ENCODE results near the gene CGN.

Gene CGN

GRCh38 chr1:151540982-151541377 lies 29.8 kb downstream of the CGN start:
- TF ChIP-seq ZFX (IDR thresholded peaks at IDR 0.05) (no peak), CTCF (conservative IDR thresholded peaks at IDR 0.05) (no peak)
- peak overlapping the region; percentile 83 for H3K27ac ChIP-seq

GRCh38 chr1:151541752-151542151 lies 30.6 kb downstream of the CGN start:
- TF ChIP-seq ZFX (IDR thresholded peaks at IDR 0.05): no peak
- no peak for TF ChIP-seq CTCF (conservative IDR thresholded peaks at IDR 0.05)
- H3K27ac ChIP-seq: peak overlapping the region; percentile 83; the same call in 1 of the 2 replicates

GRCh38 chr1:151542710-151543129 lies 31.5 kb downstream of the CGN start:
- no peak for TF ChIP-seq ZFX (IDR thresholded peaks at IDR 0.05)
- no peak for TF ChIP-seq CTCF (conservative IDR thresholded peaks at IDR 0.05)
- no peak overlapping the region for H3K27ac ChIP-seq

DNA sequence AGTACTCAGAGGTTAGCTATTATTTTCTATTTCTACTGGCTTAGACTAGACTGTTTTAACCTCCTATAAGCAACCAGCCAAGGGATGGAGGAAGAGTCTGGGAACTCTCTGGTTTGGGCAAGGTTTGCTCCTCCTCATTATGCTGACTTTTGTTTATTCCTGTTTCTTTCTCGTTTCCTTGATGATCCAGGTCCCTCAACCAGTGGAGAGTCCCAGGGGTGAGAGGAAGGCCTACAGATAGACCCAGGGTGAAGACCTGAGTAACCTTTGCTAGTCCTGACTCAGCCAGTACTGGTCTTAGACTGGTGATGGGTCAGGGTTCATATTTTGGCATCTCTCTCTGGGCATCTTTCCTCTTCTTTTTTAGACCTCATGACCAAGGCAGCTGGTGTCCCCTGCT lies 34.4 kb downstream of the CGN start:
- no peak overlapping the region for H3K27ac ChIP-seq
- TF ChIP-seq CTCF (conservative IDR thresholded peaks at IDR 0.05): no peak
- TF ChIP-seq ZFX (IDR thresholded peaks at IDR 0.05): no peak

DNA sequence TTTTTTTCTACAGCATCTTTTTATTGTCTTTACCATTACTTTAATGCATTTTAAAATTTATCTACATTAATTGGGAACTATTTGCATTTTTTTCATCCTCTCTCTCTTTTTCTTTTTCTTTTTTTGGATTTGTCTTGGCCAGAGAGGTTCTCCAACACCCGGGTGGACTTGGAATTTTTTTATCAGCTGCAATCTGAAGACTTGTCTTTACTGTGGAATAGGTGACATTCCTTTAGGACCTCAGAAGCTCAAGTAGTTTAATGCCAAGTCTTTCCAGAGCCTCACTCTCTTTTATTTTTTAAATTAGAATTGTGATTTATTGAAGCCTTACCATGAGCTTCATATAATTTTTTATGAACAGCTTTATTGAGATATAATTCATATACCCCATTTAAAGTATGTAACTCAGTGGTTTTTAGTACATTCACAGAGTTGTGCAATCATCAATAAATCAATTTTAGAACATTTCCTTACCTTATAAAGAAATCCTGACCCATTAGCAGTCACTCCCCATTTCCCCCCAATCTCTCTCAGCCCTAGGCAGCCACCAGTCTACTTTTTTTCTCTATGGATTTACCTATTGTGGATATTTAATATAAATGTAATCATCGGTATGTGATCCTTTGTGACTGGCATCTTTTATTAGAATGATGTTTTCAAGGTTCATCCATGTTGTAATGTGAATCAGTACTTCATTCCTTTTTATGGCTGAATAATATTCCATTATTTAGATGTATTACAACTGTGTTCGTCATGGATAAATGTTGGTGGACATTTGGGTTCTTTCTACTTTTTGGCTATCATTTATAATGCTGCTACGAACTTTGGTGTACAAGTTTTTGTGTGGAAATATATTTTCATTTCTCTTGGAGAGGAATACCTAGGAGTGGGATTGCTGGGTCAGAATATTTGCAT lies 35.1 kb downstream of the CGN start:
- TF ChIP-seq CTCF (conservative IDR thresholded peaks at IDR 0.05): no peak
- TF ChIP-seq ZFX (IDR thresholded peaks at IDR 0.05): no peak
- no peak overlapping the region for H3K27ac ChIP-seq

- peak overlapping the region; percentile 65; the same call in 1 of the 2 replicates for H3K27ac ChIP-seq
- TF ChIP-seq ZFX (IDR thresholded peaks at IDR 0.05) (no peak), CTCF (conservative IDR thresholded peaks at IDR 0.05) (no peak)
These were observed 36.1 kb downstream of the CGN start for GRCh38 chr1:151547119-151547899.

DNA sequence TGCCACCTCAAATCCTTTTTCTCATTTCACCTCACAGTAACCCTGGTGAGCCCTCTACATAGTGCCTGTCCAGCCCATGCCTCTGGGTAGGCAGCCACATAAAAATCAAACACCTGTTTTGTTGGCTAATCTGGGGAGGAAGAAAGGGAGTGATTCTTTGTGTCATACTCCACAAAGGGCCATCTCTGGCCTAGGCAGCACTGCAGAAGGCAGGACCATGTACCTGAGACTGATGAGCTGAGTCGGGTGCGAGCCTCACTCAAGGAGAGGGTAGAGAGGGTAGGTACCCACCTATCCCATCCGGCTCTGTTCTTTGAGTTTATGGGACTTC lies 36.7 kb downstream of the CGN start:
- peak overlapping the region; percentile 65 for H3K27ac ChIP-seq
- TF ChIP-seq ZFX (IDR thresholded peaks at IDR 0.05): no peak
- no peak for TF ChIP-seq CTCF (conservative IDR thresholded peaks at IDR 0.05)
